ENCODE data around the gene NRG2. TPM values are rescaled to one million over a fixed set of nuclear protein-coding genes. Genes with fewer than 3 reads are reported as not detected.

The NRG2 gene
- total and polyA plus RNA-seq, 2 of the 4 experiments (the other 2 are of a cell fraction), result 0.18 TPM; not detected in 1

- intact Hi-C loops (cut with micrococcal nuclease) (no loop called here), dilution Hi-C loops (cut with HindIII; ENCODE audit: low sequenced_read_pairs, unreplicated experiment) (no loop called here), in situ Hi-C loops (cut with MboI; ENCODE audit: low sequenced_read_pairs) (no loop called here)
- no peaks in the 10 kb centered on the region for H3K9me1 ChIP-seq (ENCODE audit: insufficient read depth, low read length)
- no peaks in the 10 kb centered on the region for H4K20me1 ChIP-seq (ENCODE audit: insufficient read depth, low read length)
- no peak overlapping the region for H3K27ac ChIP-seq (ENCODE audit: insufficient read depth, low read length)
- POLR2A ChIA-PET (ENCODE audit: unreplicated experiment), result no interaction called here
- no TSS peak for BruUV-seq (replicated peaks)
- no peak overlapping the region for H2AK9ac ChIP-seq (replicated peaks; ENCODE audit: low read depth, low read length, poor library complexity)
- no peak overlapping the region for H3K14ac ChIP-seq (replicated peaks; ENCODE audit: low read depth, low read length)
- H2AK5ac ChIP-seq (ENCODE audit: low read depth, low read length), result no peak overlapping the region
- H3K27me3 ChIP-seq (ENCODE audit: control insufficient read depth, insufficient read depth, low read length), result peaks cover 35% of the 10 kb centered on the region
- H2BK15ac ChIP-seq (ENCODE audit: low read depth, low read length), result no peak overlapping the region
- H3K79me1 ChIP-seq (ENCODE audit: low read depth in 1 of 2, low read length in 2 of 2), result no peaks in the 10 kb centered on the region
- no peaks in the 10 kb centered on the region for H3K36me3 ChIP-seq (ENCODE audit: control insufficient read depth, insufficient read depth, low read length)
- TF ChIP-seq MAZ (IDR thresholded peaks at IDR 0.05; ENCODE audit: borderline replicate concordance, low read depth, low read length), result no peak
- no peak for TF ChIP-seq BHLHE40 (IDR thresholded peaks at IDR 0.05; ENCODE audit: low read depth, low read length)
- TF ChIP-seq CHD1 (IDR thresholded peaks at IDR 0.05; ENCODE audit: low read depth, low read length), result no peak
- TF ChIP-seq CTCF (conservative IDR thresholded peaks at IDR 0.05; ENCODE audit: low read depth, low read length), result no peak
- TF ChIP-seq RAD21 (IDR thresholded peaks at IDR 0.05; ENCODE audit: low read length), result no peak
- no peak for TF ChIP-seq MAFK (IDR thresholded peaks at IDR 0.05; ENCODE audit: low read depth, low read length)
- TF ChIP-seq POLR2A (IDR thresholded peaks at IDR 0.05; ENCODE audit: low read depth, low read length), result no peak
- no peak for TF ChIP-seq CEBPB (IDR thresholded peaks at IDR 0.05; ENCODE audit: low read depth, low read length)
- no peak for TF ChIP-seq ELK1 (IDR thresholded peaks at IDR 0.05; ENCODE audit: borderline replicate concordance, low read depth, low read length)
- no peak for TF ChIP-seq MXI1 (IDR thresholded peaks at IDR 0.05; ENCODE audit: borderline replicate concordance, low read depth, low read length)
- TF ChIP-seq USF2 (IDR thresholded peaks at IDR 0.05; ENCODE audit: low read depth, low read length), result no peak
- no peak for TF ChIP-seq RFX5 (IDR thresholded peaks at IDR 0.05; ENCODE audit: low read depth, low read length)
- no peak for TF ChIP-seq SMC3 (IDR thresholded peaks at IDR 0.05; ENCODE audit: low read depth, low read length)
- TF ChIP-seq NFE2L2 (IDR thresholded peaks at IDR 0.05; ENCODE audit: low read depth, low read length), result no peak
- no peak for TF ChIP-seq FOS (IDR thresholded peaks at IDR 0.05; ENCODE audit: low read depth, low read length)
- TF ChIP-seq RCOR1 (IDR thresholded peaks at IDR 0.05; ENCODE audit: insufficient replicate concordance, low read length), result no peak
- no peak overlapping the region for H3K4me3 ChIP-seq (ENCODE audit: insufficient read depth, low read depth, low read length)
- H3K9ac ChIP-seq (ENCODE audit: low read depth, low read length), result no peak overlapping the region
- no peak overlapping the region for H4K8ac ChIP-seq (ENCODE audit: low read depth in 2 of 2, low read length in 2 of 2)
- ATAC-seq (ENCODE audit: low read depth), result no peak
- CTCF ChIA-PET, result no interaction called here
- no peak overlapping the region for H2AFZ ChIP-seq (replicated peaks; ENCODE audit: low read length, poor library complexity)
- H3K9me3 ChIP-seq (ENCODE audit: control insufficient read depth, insufficient read depth, low read length), result peaks cover 2% of the 10 kb centered on the region; the same call in 1 of the 2 replicates
- no peak overlapping the region for H2BK5ac ChIP-seq (ENCODE audit: low read depth, low read length, poor library complexity, severe bottlenecking)
- H3K18ac ChIP-seq (ENCODE audit: low read depth, low read length), result no peak overlapping the region
- no peak overlapping the region for H2BK120ac ChIP-seq (ENCODE audit: low read depth, low read length)
- H3K4ac ChIP-seq (ENCODE audit: low read depth, low read length), result no peak overlapping the region
- no peak overlapping the region for H4K91ac ChIP-seq (ENCODE audit: insufficient read depth, low read depth, low read length)
- H3K56ac ChIP-seq (ENCODE audit: extremely low read depth, insufficient read depth, low read length), result no peak overlapping the region
- H3K4me1 ChIP-seq (ENCODE audit: control insufficient read depth, insufficient read depth, low read length), result no peaks in the 10 kb centered on the region
- no peak overlapping the region for H3K23ac ChIP-seq (ENCODE audit: low read depth, low read length)
- no peak overlapping the region for H4K5ac ChIP-seq (ENCODE audit: low read depth, low read length)
- DNase-seq, result no peak
- H2BK20ac ChIP-seq (ENCODE audit: low read depth, low read length), result no peak overlapping the region
- no CpG with 5 or more reads among the region's 14 CpGs for WGBS, 2 experiments (ENCODE audit: extremely low coverage in 2 of 2, insufficient read length in 1 of 2)
- H3K4me2 ChIP-seq (ENCODE audit: low read depth, low read length), result no peak overlapping the region
These were observed 228.9 kb downstream of the NRG2 start for GRCh38 chr5:139814191-139814601.

Measured in IMR-90 (cell line).